ENCODE results near the gene SLC45A1.
A peak's percentile ranks its signal among the peaks of the same experiment; 100 is the strongest.

Gene SLC45A1

GRCh38 chr1:8351693-8352470 lies 34.0 kb downstream of the SLC45A1 start:
- peak; percentile 71 for TF ChIP-seq CTCF (IDR thresholded peaks at IDR 0.05; ENCODE audit: low read depth, low read length)
- DNase-seq (ENCODE audit: low read depth in 2 of 2) = peak in 1 of 2 donors; percentile 35

GRCh38 chr1:8352471-8352845 lies 34.5 kb downstream of the SLC45A1 start:
- no peak for TF ChIP-seq CTCF (IDR thresholded peaks at IDR 0.05; ENCODE audit: low read depth, low read length)
- H3K4me3 ChIP-seq (replicated peaks in 1 of 2; ENCODE audit: low read depth in 2 of 2, low read length in 2 of 2) = no peak overlapping the region
- DNase-seq (ENCODE audit: low read depth in 2 of 2) = no peak

More at GRCh38 chr1:8351693-8352470, 34.0 kb downstream of the SLC45A1 start:
- no peak overlapping the region for H3K4me3 ChIP-seq (replicated peaks in 1 of 2; ENCODE audit: low read depth in 2 of 2, low read length in 2 of 2)

- no peak for TF ChIP-seq CTCF (IDR thresholded peaks at IDR 0.05; ENCODE audit: low read depth, low read length)
- no peak for DNase-seq (ENCODE audit: low read depth in 2 of 2)
- H3K4me3 ChIP-seq (replicated peaks in 1 of 2; ENCODE audit: low read depth in 2 of 2, low read length in 2 of 2) = no peak overlapping the region
Measured at GRCh38 chr1:8352886-8353785, 35.2 kb downstream of the SLC45A1 start.

- no peak overlapping the region for H3K4me3 ChIP-seq (replicated peaks in 1 of 2; ENCODE audit: low read depth in 2 of 2, low read length in 2 of 2)
- DNase-seq (ENCODE audit: low read depth in 2 of 2) = no peak
- no peak for TF ChIP-seq CTCF (IDR thresholded peaks at IDR 0.05; ENCODE audit: low read depth, low read length)
Measured at GRCh38 chr1:8354038-8354437, 36.1 kb downstream of the SLC45A1 start.

GRCh38 chr1:8355439-8356255 lies 37.7 kb downstream of the SLC45A1 start:
- DNase-seq (ENCODE audit: low read depth in 2 of 2) = no peak
- no peak for TF ChIP-seq CTCF (IDR thresholded peaks at IDR 0.05; ENCODE audit: low read depth, low read length)
- no peak overlapping the region for H3K4me3 ChIP-seq (replicated peaks in 1 of 2; ENCODE audit: low read depth in 2 of 2, low read length in 2 of 2)
